ENCODE measurements around the gene ZC3H14. TPM values are rescaled to one million over a fixed set of nuclear protein-coding genes. Genes with fewer than 3 reads are reported as not detected.
A peak's percentile ranks its signal among the peaks of the same experiment; 100 is the strongest.

ZC3H14 gene
- total and polyA plus RNA-seq, 9 of the 15 experiments (the other 6 are each of a cell fraction or from before 2014, with no cell fraction given), result 21.1 to 109 (median 45.3) TPM

- TF ChIP-seq GABPA (tag; conservative IDR thresholded peaks at IDR 0.05; ENCODE audit: low read depth), result 0 out of 2 replicates have a peak, but pooled peaks have one; percentile 13
- TF ChIP-seq POLR2AphosphoS5 (IDR thresholded peaks at IDR 0.05; ENCODE audit: control insufficient read depth, insufficient read depth, low read depth, low read length), result peak; percentile 61; the same call in 1 of the 2 replicates
- peak; percentile 77 for TF ChIP-seq MYC (IDR thresholded peaks at IDR 0.05; ENCODE audit: low read depth, low read length)
- TF ChIP-seq MYC (CRISPR knock-in tag; IDR thresholded peaks at IDR 0.05; ENCODE audit: borderline replicate concordance, low read depth), result no peak
- TF ChIP-seq ZSCAN29 (IDR thresholded peaks at IDR 0.05), result no peak
- TF ChIP-seq SRSF1 (IDR thresholded peaks at IDR 0.05; ENCODE audit: low read depth, low read length), result no peak
- no peak for TF ChIP-seq ATF1 (CRISPR knock-in tag; IDR thresholded peaks at IDR 0.05)
- peak; percentile 47; the same call in 1 of the 2 replicates for TF ChIP-seq ATF1 (tag; IDR thresholded peaks at IDR 0.05)
- no peak for TF ChIP-seq HNRNPUL1 (IDR thresholded peaks at IDR 0.05; ENCODE audit: low read length)
- TF ChIP-seq ZBTB9 (CRISPR knock-in tag; IDR thresholded peaks at IDR 0.05), result 0 out of 2 replicates have a peak, but pooled peaks have one; percentile 13
- TF ChIP-seq HDAC6 (IDR thresholded peaks at IDR 0.05; ENCODE audit: low read depth, low read length), result no peak
- TF ChIP-seq ZBTB11 (CRISPR knock-in tag; IDR thresholded peaks at IDR 0.05), result peak in 2 of 3 experiments; percentile 12 to 82; a peak in 3 of 6 replicates
- TF ChIP-seq CTBP1 (IDR thresholded peaks at IDR 0.05; ENCODE audit: borderline replicate concordance), result peak; percentile 92
- TF ChIP-seq, protein P1, sequence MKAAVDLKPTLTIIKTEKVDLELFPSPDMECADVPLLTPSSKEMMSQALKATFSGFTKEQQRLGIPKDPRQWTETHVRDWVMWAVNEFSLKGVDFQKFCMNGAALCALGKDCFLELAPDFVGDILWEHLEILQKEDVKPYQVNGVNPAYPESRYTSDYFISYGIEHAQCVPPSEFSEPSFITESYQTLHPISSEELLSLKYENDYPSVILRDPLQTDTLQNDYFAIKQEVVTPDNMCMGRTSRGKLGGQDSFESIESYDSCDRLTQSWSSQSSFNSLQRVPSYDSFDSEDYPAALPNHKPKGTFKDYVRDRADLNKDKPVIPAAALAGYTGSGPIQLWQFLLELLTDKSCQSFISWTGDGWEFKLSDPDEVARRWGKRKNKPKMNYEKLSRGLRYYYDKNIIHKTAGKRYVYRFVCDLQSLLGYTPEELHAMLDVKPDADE (conservative IDR thresholded peaks at IDR 0.05; ENCODE audit: control insufficient read depth, low read depth, low read length), result 0 out of 2 replicates have a peak, but pooled peaks have one; percentile 32
- TF ChIP-seq PHF20 (IDR thresholded peaks at IDR 0.05; ENCODE audit: partially characterized antibody), result peak; percentile 56
- no peak for TF ChIP-seq FOXM1 (IDR thresholded peaks at IDR 0.05; ENCODE audit: low read depth)
- 0 out of 2 replicates have a peak, but pooled peaks have one; percentile 27 for TF ChIP-seq FOXM1 (CRISPR knock-in tag; IDR thresholded peaks at IDR 0.05; ENCODE audit: low read depth)
- peak; percentile 51 for TF ChIP-seq L3MBTL2 (IDR thresholded peaks at IDR 0.05)
- TF ChIP-seq CXXC5 (CRISPR knock-in tag; IDR thresholded peaks at IDR 0.05), result peak; percentile 79
- no peak for TF ChIP-seq SMARCC2 (IDR thresholded peaks at IDR 0.05; ENCODE audit: low read depth)
- peak; percentile 97 to 98 for TF ChIP-seq NRF1 (conservative IDR thresholded peaks at IDR 0.05 in 1 of 2, IDR thresholded peaks at IDR 0.05 in 1 of 2)
- no peak for TF ChIP-seq GATAD2A (IDR thresholded peaks at IDR 0.05)
- TF ChIP-seq ZNF354B (CRISPR knock-in tag; IDR thresholded peaks at IDR 0.05), result no peak
Observed at GRCh38 chr14:88562831-88563686, at the start of gene ZC3H14 (continued).

Measured in K562 (cell line).